AG04449 (cell line): ENCODE data around the gene TUSC2.

Experiments used
- CTCF ChIA-PET: fragments of 350-600 bp; formaldehyde crosslinking; extraction: SDS; loops from one replicate; lab custom pipeline; 2021; ENCODE audit warnings: antibody characterized with exemption; lab: Yijun Ruan, JAX
- POLR2A ChIA-PET: fragments of 400-600, 350-600 bp; formaldehyde crosslinking; extraction: SDS; loops from one replicate; lab custom pipeline; 2020; ENCODE audit warnings: antibody characterized with exemption, inconsistent platforms; lab: Yijun Ruan, JAX
- DNase-seq: peaks from one replicate; pipeline ENCODE4 v3.0.0-alpha.2; 2010; ENCODE audit warnings: low read depth, low spot score
- H3K4me3 ChIP-seq: 2 replicates; pipeline ENCODE4 v1.5.1; 2011; ENCODE audit warnings: low read depth, mild to moderate bottlenecking, control low read depth, low read length
- TF ChIP-seq, protein P1 (sequence below): IDR thresholded peaks from one replicate; pipeline ENCODE4 v1.5.1; 2011; ENCODE audit warnings: mild to moderate bottlenecking, moderate library complexity, low read length, control low read depth, inconsistent platforms; ENCODE audit not compliant: insufficient read depth; ENCODE audit errors: missing control alignments

TUSC2 gene

DNA sequence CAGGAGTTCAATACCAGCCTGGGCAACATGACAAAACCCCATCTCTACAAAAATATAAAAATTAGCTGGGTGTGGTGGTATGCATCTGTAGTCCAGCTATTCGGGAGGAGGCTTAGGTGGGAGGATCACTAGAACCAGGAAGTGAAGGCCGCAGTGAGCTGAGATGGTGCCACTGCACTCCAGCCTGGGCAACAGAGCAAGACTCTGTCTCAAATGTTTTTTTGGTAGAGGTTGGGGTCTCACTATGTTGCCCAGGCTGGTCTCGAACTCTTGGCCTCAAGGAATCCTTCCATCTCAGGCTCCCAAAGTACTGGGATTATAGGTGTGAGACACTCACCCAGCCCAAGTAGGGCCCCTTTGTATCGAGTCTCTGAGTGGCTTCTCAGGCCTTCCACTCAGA is 33.9 kb downstream of the TUSC2 start:
- ChIA-PET CTCF (interaction anchor here (1.0 to 7.0 kb wide), 3 partner anchors 48 to 100 kb away, joined by 3 to 31 read pairs (median 3); no protein-coding TSS in a partner anchor), POLR2A (no interaction called here)
- DNase-seq, result no peak
- TF ChIP-seq, protein P1, sequence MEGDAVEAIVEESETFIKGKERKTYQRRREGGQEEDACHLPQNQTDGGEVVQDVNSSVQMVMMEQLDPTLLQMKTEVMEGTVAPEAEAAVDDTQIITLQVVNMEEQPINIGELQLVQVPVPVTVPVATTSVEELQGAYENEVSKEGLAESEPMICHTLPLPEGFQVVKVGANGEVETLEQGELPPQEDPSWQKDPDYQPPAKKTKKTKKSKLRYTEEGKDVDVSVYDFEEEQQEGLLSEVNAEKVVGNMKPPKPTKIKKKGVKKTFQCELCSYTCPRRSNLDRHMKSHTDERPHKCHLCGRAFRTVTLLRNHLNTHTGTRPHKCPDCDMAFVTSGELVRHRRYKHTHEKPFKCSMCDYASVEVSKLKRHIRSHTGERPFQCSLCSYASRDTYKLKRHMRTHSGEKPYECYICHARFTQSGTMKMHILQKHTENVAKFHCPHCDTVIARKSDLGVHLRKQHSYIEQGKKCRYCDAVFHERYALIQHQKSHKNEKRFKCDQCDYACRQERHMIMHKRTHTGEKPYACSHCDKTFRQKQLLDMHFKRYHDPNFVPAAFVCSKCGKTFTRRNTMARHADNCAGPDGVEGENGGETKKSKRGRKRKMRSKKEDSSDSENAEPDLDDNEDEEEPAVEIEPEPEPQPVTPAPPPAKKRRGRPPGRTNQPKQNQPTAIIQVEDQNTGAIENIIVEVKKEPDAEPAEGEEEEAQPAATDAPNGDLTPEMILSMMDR, result no peak
- no peak overlapping the region for H3K4me3 ChIP-seq

DNA sequence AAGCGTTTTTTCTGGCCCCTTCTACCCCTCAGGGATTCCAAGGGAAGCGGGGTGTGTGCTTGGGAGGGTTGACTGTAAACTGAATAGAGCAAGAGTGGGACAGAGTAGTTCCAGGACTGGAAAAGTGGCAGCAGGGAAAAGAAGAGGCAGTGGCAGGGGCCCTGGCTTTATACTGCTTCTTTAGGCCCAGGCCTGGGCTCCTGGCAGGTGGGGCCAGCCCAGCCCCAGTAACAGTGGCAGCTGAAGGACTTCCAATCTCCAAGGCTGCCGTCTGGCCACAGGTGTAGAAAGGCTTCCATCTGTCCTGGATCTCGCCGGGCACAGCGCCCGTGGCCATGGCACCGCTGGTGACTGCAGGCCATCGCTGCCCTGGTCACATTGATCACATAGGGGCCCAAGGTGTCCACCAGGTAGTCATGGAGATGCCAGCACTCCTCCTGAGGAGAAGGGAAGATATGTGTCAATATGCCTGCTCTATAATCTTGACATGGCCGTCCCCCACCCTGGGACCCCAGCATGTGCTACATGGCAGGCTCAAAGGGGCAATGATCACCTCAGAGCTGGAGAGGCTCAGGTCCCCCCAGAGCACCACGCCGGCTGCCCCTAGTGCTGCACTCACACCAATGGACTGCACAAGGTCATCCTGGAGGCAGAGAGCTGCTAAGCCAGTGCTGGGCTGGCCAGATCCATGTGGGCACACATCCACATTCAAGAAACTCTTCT is 34.8 kb downstream of the TUSC2 start:
- CTCF ChIA-PET, result interaction anchor here (1.0 to 7.0 kb wide), 4 partner anchors 18 to 100 kb away, joined by 3 to 31 read pairs (median 6); no protein-coding TSS in a partner anchor

GRCh38 chr3:50292159-50293078 is 35.6 kb downstream of the TUSC2 start, which contains the start of gene IFRD2:
Gene IFRD2 (minus strand): TSS chr3:50292429. CDS start chr3:50292274, 155 bp downstream.
- CTCF ChIA-PET, result interaction anchor here (1.5 to 7.0 kb wide), 5 partner anchors 10 to 99 kb away, joined by 3 to 31 read pairs (median 6); no protein-coding TSS in a partner anchor
- peak; percentile 79 for DNase-seq
- peak within 1 kb of the TSS; percentile 87 for H3K4me3 ChIP-seq
- POLR2A ChIA-PET, result interaction anchor here (1.0 to 1.9 kb wide), 5 partner anchors 10 to 57 kb away, joined by 3 to 7 read pairs (median 3); partner anchors contain the start of genes GNAI2 and TUSC2
- TF ChIP-seq, protein P1, result no peak

More for the DNA sequence above, 34.8 kb downstream of the TUSC2 start:
- TF ChIP-seq, protein P1, result no peak
- POLR2A ChIA-PET, result interaction anchor here (1.1 to 1.9 kb wide), 2 partner anchors 25 to 34 kb away, joined by 3 to 7 read pairs; partner anchors contain the start of gene TUSC2
- H3K4me3 ChIP-seq, result no peak overlapping the region
- DNase-seq, result no peak

- CTCF ChIA-PET, result interaction anchor here (1.0 to 7.0 kb wide), 5 partner anchors 8 to 97 kb away, joined by 3 to 31 read pairs (median 6); partner anchors contain the start of genes HYAL3 and NAA80
- POLR2A ChIA-PET, result interaction anchor here (1.5 kb wide), 1 partner anchor 10 kb away, joined by 6 read pairs; no protein-coding TSS in a partner anchor
- DNase-seq, result no peak
- TF ChIP-seq, protein P1, result no peak
- H3K4me3 ChIP-seq, result no peak overlapping the region
Observed at GRCh38 chr3:50290161-50290641, 37.8 kb downstream of the TUSC2 start.

DNA sequence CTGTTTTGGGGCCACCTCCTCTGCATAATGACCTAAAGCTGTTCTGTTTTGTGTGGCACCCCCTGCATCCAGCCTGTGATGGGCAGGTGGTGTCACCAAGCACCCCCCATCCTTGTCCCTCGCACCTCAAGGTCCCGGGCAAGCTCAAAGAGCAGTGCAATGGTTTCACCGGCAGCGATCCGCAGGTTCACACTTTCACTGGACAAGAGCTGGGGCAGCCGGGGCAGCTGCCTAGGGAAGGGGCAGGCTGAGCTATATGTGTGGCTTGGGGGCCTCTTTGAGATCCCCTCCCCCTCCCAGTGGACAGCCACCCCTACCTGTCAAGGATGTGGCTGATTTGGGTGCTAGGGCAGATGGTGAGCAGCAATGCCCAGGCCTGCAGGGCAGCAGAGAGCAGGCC is 38.9 kb downstream of the TUSC2 start:
- POLR2A ChIA-PET, result interaction anchor here (1.5 kb wide), 1 partner anchor 9 kb away, joined by 6 read pairs; no protein-coding TSS in a partner anchor
- TF ChIP-seq, protein P1, result no peak
- H3K4me3 ChIP-seq, result no peak overlapping the region
- no peak for DNase-seq
- CTCF ChIA-PET, result interaction anchor here (1.0 to 7.0 kb wide), 6 partner anchors 9 to 96 kb away, joined by 3 to 31 read pairs (median 6); partner anchors contain the start of genes HYAL3 and NAA80
